ENCODE results near the gene MTHFD1L.
"Not testable (repeated sequence)": the region's sequence is repeated elsewhere in the genome, so short reads cannot be mapped to it uniquely, and the experiment has no call there.

MTHFD1L gene

DNA sequence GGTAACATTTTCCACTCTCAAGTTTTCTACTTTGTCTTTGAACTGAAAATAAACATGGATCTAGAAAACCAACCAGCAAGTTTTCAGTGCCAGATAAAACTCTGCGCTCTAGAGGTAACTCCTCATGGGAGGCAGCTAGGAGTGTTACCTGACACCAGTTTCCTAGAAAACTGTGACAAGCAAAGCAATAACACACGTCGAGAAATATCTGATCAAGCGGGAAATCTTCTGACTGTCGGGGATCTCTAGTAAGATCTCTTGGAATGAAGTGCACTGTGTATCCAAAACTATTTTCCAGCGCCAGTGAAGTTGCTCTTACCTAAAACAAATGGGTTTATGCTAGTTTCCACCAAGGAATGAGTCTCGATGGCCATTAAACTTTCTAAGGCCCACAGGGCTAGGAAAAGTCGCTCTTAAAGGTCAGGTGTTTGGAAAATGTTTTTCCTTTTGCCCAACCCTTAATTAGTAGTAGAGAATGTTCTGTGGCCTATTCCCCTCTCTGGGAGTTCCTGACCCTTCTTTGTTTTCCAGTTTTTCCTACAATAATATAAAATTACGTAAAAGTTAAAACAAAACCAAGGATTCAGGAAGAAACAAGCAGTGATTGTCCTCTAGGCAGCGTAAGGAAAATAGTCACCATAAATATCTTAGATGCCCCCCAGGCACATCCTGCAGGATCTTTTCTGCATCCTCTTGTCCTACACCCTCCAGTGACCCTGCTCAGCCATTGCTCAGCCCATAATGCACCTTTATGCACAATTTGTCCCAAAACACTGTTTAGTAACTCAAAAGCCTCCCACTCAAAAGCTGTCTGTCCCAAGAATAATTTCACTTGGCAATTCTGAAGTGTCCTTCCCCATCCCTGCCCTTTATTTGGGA lies 236.6 kb downstream of the MTHFD1L start:
- DNase-seq, result no peak

DNA sequence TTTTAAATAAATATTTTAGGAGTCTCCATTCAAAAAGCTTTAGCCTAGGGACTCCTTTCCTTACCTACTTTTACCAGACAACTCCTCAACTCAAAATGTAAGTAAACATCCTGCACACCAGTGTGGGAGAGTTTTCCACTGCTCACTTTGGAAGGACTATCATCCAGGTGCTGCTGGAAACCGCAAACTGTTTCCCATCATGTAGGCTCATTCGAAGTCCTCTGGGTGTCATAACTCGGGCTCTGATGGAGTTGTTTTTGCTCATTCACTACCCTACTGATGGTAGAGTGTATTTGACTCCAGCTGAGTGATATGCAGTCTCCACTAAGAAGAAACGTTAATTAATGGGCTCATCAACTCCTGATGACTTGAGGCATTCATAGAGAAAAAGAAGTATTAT lies 237.8 kb downstream of the MTHFD1L start:
- no peak for DNase-seq

- DNase-seq, result no peak
These were observed 242.5 kb downstream of the MTHFD1L start for GRCh38 chr6:151107897-151108427.

- no peak for DNase-seq
These were observed 243.0 kb downstream of the MTHFD1L start for GRCh38 chr6:151108548-151108947.

DNA sequence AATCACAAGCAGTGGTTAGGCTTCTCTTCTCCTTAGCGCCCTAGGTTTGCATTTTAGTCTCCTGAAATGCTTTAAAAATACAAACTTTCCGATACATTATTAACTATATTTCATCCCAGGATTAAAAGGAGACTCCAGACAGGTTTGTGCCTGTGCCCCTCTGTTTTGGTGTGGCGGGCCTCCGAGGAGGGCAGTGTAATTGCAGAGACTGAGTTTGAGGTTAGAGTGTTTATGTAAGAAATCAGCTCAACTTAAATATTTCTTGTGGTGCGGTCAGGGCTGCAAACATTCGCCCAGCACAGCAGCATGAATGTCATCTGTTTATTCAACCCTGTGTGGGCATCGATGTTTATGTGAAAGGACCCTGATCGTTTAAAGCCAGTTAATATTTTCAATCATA lies 243.9 kb downstream of the MTHFD1L start:
- DNase-seq, result no peak

GRCh38 chr6:151109869-151110575 lies 244.5 kb downstream of the MTHFD1L start:
- DNase-seq, result no peak

- DNase-seq, result no peak
These were observed 245.0 kb downstream of the MTHFD1L start for GRCh38 chr6:151110576-151110905.

DNA sequence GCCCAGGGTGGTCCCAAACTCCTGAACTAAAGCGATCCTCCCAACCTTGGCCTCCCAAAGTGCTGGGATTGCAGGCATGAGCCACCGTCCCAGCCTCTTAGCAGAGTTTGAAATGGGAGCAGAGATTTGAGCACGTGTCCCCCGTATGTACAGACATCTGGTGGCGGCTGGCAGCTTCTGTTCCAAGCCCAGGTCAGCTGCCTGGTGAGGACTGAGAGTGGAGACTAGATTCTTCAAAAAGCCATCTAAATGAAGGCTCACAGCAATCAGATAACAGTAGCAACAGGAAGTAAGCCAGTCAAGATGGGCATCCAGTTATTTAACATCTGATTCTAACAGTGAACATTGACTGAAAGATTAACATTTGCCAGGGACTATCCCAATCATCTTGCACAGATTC lies 246.2 kb downstream of the MTHFD1L start:
- no peak for DNase-seq

DNA sequence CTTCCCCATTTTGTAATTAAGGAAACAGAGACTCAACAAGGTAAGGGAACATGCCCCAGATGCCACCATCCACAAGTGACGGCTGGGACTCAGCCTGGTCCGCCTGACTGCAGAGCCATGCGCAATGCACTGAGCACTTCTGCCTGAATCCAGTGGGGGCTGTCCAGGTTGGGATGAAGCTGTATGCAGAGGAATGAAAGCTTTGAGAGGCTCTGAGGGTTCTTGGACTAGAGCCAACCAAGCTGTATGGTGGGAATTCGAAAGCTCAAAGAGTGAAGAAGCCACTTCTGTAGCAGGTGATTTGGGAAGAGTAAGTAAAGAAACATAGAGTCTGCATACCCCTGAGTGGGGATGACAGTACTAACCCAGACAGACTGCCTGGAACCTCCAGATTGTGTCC lies 246.6 kb downstream of the MTHFD1L start:
- no peak for DNase-seq

- DNase-seq, result not testable (repeated sequence)
These were observed 247.4 kb downstream of the MTHFD1L start for GRCh38 chr6:151112884-151113283.

- no peak for DNase-seq
These were observed 248.1 kb downstream of the MTHFD1L start for GRCh38 chr6:151113641-151114040.

DNA sequence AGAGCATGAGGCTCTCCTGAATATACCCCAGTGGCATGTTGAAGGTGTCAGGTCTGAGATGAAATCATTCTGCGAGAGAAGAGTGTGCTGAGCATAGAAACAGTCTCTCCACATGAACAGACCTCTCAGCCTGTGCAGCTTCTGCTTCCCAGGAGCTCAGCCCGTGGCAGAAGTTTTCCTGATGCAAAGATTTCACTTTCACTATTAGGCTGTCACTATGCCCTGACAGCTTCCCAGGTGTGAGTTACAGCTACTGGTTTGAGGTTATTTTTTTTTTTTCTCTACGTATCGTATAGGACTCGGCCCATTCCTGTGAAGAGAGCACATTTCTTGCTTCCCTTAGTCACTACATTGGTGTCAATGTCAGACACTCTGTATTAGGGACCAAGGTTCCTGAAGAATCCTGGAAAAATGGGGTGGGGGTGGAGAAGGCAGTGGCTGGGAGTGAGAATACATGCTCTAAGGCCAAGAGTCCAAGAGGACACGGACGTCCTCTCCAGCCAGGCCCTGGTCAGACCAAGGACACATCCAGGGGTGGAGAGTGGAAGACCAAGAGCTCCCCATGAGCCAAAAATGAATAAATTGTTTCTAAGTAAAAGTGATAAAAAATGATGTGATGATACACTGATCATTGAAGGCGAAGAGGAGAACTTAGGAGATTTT lies 253.1 kb downstream of the MTHFD1L start:
- DNase-seq, result no peak

DNA sequence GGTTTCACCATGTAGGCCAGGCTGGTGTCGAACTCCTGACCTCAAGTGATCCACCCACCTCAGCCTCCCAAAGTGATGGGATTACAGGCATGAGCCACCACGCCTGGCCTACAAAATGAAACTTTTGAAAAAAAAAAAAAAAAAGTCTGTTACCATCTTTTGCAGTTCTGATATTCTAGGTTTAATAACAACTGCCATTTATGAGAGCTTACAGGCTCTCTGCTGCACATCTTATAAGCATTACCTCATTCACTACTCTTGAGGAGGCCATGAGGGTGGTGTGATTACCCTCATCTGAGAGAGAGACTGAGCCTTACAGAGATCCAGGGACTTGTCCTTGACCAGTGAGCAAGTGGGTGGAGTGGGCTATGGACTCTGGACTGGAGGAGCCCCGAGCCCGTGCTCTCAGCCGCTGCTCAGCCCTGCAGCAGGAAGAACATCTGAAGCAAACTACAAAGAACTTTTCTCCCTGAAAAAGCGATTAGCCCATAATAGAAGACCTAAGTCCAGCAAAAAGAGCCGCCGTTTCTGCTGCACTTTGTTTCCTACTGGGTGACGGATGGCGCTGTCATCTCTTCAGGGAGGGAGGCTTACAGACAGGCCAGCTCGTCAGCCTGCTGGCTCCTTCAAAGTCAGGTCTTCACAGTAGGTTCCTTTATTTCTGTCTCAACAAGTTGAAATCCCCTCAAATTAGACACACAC lies 254.5 kb downstream of the MTHFD1L start:
- no peak for DNase-seq

- no peak for DNase-seq
These were observed 256.4 kb downstream of the MTHFD1L start for GRCh38 chr6:151121900-151122299.

GRCh38 chr6:151123641-151124040 lies 258.1 kb downstream of the MTHFD1L start:
- DNase-seq, result not testable (repeated sequence)

DNA sequence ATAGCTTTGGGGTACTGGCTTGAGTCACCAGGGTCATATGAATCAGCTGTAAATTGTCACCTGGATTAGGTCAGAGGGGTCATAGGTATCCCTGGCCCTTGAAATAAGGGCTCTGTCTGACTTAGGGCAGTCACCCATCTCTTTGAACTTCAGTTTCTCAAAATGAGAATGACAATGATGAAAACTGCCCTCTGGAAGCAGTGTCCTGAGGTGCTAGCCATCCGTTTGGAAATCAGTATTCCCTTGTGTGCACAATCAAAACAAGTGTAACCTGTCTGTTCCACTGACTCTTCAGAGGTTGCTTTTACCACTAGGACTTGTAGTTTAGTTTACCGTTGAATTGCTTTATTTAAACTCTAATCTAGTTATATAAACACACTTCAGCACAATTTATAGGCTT lies 259.7 kb downstream of the MTHFD1L start:
- not testable (repeated sequence) for DNase-seq

GRCh38 chr6:151125651-151126416 lies 260.3 kb downstream of the MTHFD1L start:
- not testable (repeated sequence) for DNase-seq

DNA sequence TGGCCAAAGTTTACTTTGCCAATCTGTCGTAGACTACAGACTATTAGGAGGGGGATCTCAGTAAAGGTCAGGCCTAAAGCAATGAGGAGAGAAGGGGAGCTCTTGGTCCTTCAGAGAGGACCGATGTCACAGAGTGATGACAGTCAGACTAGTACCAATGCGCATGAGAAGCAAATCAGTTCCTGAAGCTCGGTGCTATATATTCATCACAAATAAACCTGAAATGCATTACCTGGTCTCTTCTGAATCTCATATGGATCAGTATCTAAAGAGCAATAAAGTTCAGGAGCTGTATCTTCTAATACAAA lies 260.9 kb downstream of the MTHFD1L start:
- not testable (repeated sequence) for DNase-seq

GRCh38 chr6:151127133-151127798 lies 261.8 kb downstream of the MTHFD1L start:
- not testable (repeated sequence) for DNase-seq

- DNase-seq, result no peak
These were observed 263.4 kb downstream of the MTHFD1L start for GRCh38 chr6:151128763-151129370.

DNA sequence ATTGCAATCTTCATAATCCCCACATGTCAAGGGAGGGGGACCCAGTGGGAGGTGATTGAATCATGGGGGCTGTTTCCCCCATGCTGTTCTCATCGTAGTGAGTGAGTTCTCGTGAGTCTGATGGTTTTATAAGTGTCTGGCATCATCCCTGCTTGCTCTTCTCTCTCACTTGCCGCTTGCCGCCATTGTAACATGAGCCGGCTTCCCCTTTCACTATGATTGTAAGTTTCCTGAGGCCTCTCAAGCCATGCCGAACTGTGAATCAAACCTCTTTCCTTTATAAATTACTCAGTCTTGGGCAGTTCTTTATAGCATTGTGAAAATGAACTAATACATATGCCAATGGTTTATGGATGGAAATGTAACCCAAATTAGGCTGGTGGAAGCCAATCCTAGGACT lies 264.8 kb downstream of the MTHFD1L start:
- DNase-seq, result no peak
